Activated T-cell treated with anti-CD3 and anti-CD28 coated beads, Interleukin-2, amount 50 U/mL, for 24 hours (primary cell): ENCODE measurements around the gene TLE6.

Experiments used
- DNase-seq: peaks from one replicate; pipeline ENCODE4 v3.0.0-alpha.2; 2020
- H3K27ac Mint-ChIP-seq: 2 replicates; pipeline ENCODE4 v1.8.0; 2020; ENCODE audit warnings: mild to moderate bottlenecking, mixed read lengths
- H3K27me3 Mint-ChIP-seq: 2 replicates; pipeline ENCODE4 v1.8.0; 2020; ENCODE audit warnings: mixed read lengths
- H3K36me3 Mint-ChIP-seq: 2 replicates; pipeline ENCODE4 v1.8.0; 2020; ENCODE audit warnings: low read depth, mixed read lengths
- H3K4me1 Mint-ChIP-seq: 2 replicates; pipeline ENCODE4 v1.8.0; 2020; ENCODE audit warnings: low read depth, mixed read lengths
- H3K4me3 Mint-ChIP-seq: 2 replicates; pipeline ENCODE4 v1.8.0; 2020; ENCODE audit warnings: mild to moderate bottlenecking, moderate library complexity, mixed read lengths
- H3K9me3 Mint-ChIP-seq: 2 replicates; pipeline ENCODE4 v1.8.0; 2020; ENCODE audit warnings: mixed read lengths

The TLE6 gene

DNA sequence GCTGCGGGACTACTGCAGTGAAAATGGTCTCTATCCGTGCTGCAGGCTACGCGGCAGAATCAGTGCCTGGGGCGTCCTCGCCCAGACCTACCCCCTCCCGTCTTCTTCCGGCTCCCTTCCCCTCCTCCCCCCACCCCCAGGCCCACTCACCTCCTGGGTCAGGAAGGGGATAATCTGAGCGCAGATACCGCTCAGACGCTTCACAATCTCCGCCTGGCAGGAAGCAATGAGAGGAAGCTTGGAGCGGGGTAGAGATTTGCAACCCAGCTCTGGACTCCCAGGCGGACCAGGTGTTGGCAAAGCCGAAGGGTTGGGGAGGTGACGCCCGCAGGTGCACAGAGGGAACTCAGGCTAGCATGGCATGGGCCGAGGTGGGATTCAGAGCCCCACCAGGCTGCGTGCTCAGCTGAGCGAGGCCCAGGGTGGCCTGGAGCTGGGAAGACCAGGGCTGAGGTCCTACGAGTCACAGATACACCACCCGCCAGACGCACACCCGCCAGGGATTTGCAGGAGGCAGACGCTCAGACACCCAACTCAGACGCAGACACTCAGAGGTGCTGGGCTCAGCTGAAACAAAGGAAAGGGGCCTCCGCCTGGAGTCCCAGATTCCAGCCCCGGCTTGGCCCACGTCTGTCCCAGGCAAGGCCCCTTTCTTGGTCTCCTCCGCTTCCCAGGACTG is 47.6 kb downstream of the TLE6 start:
- H3K27me3 Mint-ChIP-seq: peaks cover 11% of the 10 kb centered on the region
- H3K9me3 Mint-ChIP-seq: no peaks in the 10 kb centered on the region
- H3K4me1 Mint-ChIP-seq: peaks cover 35% of the 10 kb centered on the region
- H3K36me3 Mint-ChIP-seq: no peaks in the 10 kb centered on the region
- H3K27ac Mint-ChIP-seq: peak overlapping the region; percentile 9
- DNase-seq: peak; percentile 42
- peak overlapping the region; percentile 35 for H3K4me3 Mint-ChIP-seq

DNA sequence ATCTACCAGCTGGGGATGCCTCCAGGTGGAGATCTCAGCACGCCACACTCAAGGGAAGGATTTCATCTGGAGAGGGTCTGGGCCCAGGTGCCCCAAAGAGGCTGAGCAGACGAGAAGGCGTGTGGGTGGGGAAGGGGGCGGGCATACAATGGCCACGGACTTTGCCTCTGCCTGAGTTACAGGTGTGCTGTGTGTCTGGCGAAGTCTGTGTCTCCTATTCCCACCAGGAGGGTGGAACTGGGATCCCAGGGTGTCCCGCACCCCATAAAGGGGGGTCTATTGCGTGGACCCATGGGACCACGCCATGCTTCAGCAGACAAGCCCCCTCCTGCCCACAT is 48.2 kb downstream of the TLE6 start:
- DNase-seq: no peak
- Mint-ChIP-seq H3K4me3 (no peak overlapping the region), H3K4me1 (peaks cover 35% of the 10 kb centered on the region), H3K27ac (no peak overlapping the region), H3K27me3 (peaks cover 16% of the 10 kb centered on the region), H3K36me3 (no peaks in the 10 kb centered on the region), H3K9me3 (no peaks in the 10 kb centered on the region)

DNA sequence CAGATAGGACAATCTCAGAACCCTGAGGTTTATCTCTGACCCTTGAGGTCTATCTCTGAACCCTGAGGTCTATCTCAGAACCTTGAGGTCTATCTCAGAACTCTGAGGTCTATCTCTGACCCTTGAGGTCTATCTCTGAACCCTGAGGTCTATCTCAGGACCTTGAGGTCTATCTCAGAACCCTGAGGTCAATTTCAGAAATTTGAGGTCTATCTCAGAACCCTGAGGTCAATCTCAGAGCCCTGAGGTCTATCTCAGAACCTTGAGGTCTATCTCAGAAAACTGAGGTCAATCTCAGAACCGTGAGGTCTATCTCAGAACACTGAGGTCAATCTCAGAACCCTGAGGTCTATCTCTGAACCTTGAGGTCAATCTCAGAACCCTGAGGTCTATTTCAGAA is 49.4 kb downstream of the TLE6 start:
- Mint-ChIP-seq H3K4me1 (peaks cover 35% of the 10 kb centered on the region), H3K36me3 (no peaks in the 10 kb centered on the region), H3K9me3 (no peaks in the 10 kb centered on the region), H3K4me3 (no peak overlapping the region), H3K27ac (no peak overlapping the region), H3K27me3 (peaks cover 16% of the 10 kb centered on the region)
- no peak for DNase-seq

DNA sequence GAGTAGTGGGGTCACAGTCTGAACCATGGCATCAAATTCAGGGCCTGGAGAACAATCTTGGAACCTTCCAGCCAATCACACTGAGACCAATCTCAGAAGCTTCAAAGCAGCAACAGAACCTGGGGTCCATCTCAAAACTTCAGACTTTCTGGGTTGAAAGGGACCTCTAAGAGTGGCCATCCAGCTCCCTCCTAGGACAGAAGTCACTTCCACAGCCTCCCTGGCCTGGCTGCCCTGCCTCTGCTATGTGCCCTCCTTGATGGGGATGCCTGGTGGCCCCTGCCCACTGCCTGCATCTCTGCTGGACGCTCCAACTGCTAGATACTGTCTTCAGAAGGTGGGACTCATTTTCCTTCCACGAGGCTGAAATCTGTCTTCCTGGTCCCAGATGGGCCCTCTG is 49.9 kb downstream of the TLE6 start:
- peak overlapping the region; percentile 30 for H3K4me3 Mint-ChIP-seq
- H3K4me1 Mint-ChIP-seq: peaks cover 35% of the 10 kb centered on the region
- no peaks in the 10 kb centered on the region for H3K9me3 Mint-ChIP-seq
- H3K27me3 Mint-ChIP-seq: peaks cover 16% of the 10 kb centered on the region
- H3K27ac Mint-ChIP-seq: no peak overlapping the region
- H3K36me3 Mint-ChIP-seq: no peaks in the 10 kb centered on the region
- DNase-seq: no peak

DNA sequence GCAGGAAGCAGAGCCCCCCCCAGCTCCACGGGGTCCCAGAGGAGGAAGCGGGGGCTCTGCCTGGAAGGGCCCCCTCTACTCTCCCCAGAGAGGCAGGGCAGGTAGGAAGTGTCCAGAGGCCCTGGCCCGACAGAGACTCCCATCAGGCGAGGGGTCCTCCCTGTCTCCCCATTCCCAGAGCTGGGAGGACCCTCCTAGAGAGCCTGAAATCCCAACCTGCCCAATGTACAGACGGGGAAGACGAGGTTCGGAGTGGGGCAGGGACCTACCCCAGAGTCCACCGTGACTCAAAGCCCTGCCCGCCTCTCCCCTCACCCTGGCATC is 50.6 kb downstream of the TLE6 start:
- H3K9me3 Mint-ChIP-seq: no peaks in the 10 kb centered on the region
- peaks cover 16% of the 10 kb centered on the region for H3K27me3 Mint-ChIP-seq
- H3K27ac Mint-ChIP-seq: no peak overlapping the region
- no peak for DNase-seq
- H3K4me3 Mint-ChIP-seq: peak overlapping the region; percentile 62
- peaks cover 31% of the 10 kb centered on the region for H3K4me1 Mint-ChIP-seq
- no peaks in the 10 kb centered on the region for H3K36me3 Mint-ChIP-seq

DNA sequence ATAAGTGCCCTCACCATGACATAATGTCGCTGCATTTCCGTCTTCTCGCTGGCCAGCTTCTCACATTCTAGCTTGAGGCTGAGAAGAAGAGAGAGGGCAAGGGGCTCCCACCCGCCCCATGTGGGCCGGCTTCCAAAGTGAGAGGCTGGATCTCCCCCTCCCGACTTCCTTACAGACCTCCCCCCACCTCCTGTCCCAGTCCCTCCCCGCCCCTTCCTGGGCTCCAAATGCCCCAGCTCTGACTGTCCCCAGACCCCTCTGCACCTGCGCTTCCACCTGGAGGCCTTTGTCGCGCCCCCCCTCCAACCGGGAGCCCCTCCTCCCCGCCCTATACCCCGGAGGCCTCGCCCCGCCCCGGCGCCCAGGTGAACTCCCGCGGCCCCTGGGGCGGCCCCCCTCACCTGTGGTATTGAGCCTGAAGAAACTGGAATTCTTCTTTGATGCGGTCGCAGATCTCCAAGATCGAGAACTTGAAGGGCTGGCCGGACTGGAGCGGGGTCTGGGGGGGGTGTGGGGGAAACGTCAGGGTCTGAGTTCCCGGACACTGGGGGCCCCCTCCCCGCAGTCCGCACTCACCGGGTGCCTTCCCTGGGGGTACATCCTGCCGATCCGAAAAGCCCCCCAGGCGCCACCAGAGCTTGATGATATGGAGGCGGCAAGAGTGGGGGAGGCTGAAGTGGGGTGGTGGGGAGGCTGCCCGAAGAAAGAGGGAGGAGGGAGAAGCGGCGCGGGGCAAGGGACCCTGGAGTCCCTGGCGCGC is 51.1 kb downstream of the TLE6 start:
- Mint-ChIP-seq H3K27me3 (peaks cover 16% of the 10 kb centered on the region), H3K36me3 (no peaks in the 10 kb centered on the region), H3K27ac (no peak overlapping the region), H3K9me3 (no peaks in the 10 kb centered on the region), H3K4me3 (peak overlapping the region; percentile 62), H3K4me1 (peaks cover 27% of the 10 kb centered on the region)
- peak; percentile 47 for DNase-seq

DNA sequence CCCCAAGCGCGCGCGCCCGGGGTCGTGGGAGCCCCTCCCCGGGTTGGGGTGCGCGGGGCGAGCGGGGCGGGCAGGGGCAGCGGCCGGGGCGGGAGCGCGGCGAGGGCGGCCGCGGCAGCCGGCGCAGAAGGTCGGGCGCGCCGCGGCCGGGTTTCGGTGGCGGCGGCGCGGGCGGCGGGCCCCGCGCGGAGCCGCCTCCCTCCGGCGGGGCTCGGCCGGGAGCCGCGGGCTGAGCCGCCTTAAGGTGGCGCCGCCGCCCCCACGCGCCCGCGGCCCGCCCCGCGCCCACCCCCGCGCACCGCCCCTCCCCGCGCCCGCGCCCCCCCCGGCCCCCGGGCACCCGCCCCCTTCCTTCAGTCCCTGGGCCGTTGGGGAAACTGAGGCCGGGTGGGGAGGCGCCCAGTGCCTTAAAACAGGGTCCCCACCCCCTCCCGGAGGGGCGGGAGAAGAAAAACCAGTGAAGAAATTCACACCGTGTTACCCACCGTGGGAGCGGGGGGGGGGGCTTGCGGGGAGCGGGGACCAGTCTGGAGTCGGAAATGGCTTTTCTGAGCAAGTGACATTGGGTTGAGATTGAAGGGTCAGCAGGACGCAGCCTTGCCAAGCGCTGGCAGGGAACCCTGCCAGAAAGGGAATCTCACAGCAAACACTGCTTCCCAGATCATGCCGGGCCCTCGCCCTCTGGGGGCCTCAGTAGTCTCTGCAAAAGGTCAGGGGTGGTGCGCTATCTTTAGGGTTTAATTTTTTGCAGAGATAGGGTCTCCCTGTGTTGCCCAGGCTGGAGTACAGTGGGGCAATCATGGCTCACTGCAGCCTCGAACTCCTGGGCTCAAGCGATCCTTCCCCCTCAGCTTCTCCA is 51.9 kb downstream of the TLE6 start, which contains the start of gene TLE2:
TSS of gene TLE2 (minus strand) at position 216 of the 859 bp plus-strand sequence. CDS start 376 bp downstream, outside the sequence.
- Mint-ChIP-seq H3K36me3 (no peaks in the 10 kb centered on the region), H3K27ac (peak within 1 kb of the TSS; percentile 72), H3K27me3 (peaks cover 16% of the 10 kb centered on the region), H3K9me3 (no peaks in the 10 kb centered on the region), H3K4me3 (peak within 1 kb of the TSS; percentile 62), H3K4me1 (peaks cover 23% of the 10 kb centered on the region)
- no peak for DNase-seq

DNA sequence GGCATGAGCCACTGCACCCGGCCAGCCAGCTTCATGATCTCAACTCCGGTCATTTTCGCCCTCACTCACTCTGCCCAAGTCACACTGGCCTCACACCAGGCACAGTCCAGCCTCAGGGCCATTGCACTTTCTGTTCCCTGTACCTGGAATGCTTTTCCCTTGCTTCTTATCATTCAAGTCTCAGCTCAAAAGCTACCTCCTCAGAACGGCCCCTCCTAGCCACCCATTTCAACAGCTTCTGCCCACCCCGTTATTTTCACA is 54.2 kb downstream of the TLE6 start:
- Mint-ChIP-seq H3K36me3 (peaks cover 2% of the 10 kb centered on the region), H3K9me3 (no peaks in the 10 kb centered on the region), H3K27ac (no peak overlapping the region), H3K4me1 (peaks cover 25% of the 10 kb centered on the region), H3K27me3 (peaks cover 12% of the 10 kb centered on the region), H3K4me3 (no peak overlapping the region)
- no peak for DNase-seq

DNA sequence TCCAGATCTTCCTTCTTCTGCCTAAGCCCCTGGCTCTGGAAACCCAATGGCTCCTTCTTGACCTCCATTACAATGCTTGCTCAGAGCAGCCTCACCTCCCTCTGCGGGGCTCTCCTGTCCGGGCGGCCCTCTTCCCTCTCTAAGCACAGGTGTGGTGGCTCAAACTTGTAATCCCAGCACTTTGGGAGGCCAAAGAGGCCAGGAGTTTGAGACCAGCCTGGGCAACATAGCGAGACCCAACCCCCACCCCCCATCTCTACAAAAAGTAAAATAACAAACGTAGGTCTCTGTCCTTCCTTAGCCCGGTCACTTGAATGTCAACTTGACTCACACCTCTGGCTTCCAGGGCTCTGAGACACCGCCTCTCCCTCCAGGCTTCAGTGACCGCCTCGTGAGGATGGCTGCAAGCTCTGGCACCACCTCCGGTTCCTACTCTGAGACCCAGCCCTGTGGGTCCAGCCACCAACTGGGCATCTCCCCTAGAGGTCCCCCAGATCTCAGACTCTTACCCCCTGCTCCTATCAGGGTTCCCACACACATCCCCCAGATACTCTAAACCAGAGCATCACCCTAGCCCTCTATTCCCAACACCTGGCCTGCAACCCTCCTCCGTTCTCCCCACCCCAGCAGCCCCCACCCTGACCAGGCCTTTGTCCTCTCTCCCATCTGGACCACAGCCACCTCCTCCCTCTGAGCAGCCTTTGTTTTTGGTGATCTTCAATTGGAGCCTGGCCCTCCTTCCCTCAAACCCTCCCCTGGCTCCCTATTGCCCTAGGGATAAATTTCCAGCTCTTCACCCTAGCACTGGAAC is 56.4 kb downstream of the TLE6 start:
- DNase-seq: no peak
- no peaks in the 10 kb centered on the region for H3K9me3 Mint-ChIP-seq
- peaks cover 26% of the 10 kb centered on the region for H3K4me1 Mint-ChIP-seq
- peaks cover 2% of the 10 kb centered on the region for H3K36me3 Mint-ChIP-seq
- H3K4me3 Mint-ChIP-seq: no peak overlapping the region
- no peak overlapping the region for H3K27ac Mint-ChIP-seq
- peaks cover 6% of the 10 kb centered on the region for H3K27me3 Mint-ChIP-seq

DNA sequence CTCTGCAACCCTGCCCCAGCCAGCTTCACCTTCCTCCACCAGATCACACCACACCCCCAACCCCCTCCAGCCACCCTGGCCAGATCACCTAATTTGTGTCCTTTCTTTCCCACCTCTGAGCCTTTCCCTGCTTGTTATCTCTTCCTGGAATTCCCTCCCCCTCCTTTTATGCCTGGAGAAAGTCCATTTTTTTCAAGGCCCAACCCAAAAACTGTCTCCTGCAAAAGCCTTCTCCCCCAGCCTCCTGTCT is 57.0 kb downstream of the TLE6 start:
- Mint-ChIP-seq H3K27ac (peak overlapping the region; percentile 98), H3K36me3 (peaks cover 2% of the 10 kb centered on the region), H3K9me3 (no peaks in the 10 kb centered on the region), H3K4me3 (no peak overlapping the region), H3K4me1 (peaks cover 26% of the 10 kb centered on the region), H3K27me3 (peaks cover 6% of the 10 kb centered on the region)
- DNase-seq: no peak

DNA sequence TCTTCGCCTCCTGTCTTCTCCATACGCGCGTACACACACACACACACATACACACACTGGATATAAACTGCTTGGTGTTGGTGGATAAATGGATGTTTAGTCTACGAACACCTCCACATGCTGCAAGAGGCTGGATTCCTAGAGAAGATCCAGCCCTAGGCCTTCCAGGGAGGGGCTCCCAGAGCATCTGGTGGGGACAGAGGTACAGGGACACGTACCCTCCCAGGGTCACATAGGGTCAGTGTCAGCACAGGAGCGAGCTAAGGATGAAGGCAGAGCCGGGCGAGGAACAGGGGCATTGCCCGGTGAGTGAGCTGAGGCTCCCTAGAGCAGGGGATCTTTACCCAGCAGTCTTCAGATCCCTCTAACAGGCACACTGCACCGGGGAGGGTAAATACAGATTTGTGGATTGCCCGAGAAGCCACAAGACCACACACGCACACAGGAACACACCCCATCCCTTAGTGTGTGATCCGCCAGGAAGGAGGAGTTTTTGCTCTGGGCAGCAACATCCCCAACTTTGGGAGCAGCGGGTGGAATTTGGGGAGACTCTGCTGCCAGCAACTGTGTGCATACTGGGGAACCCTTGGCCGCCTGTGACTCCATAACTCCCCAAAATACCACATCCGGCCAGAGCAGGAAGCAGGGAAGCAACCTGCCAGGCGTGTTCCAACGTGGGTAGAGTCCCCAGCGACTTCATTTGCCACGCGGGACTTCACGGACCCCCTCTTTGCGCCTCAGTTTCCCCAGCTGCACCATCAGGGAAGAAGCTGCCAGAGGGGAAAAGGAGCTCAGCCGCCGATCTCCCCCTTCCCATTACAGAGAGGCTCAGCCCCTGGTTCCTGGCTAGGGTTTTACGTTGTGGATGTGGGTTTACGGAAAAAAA is 57.5 kb downstream of the TLE6 start:
- Mint-ChIP-seq H3K4me3 (peak overlapping the region; percentile 86), H3K4me1 (peaks cover 29% of the 10 kb centered on the region), H3K27ac (peak overlapping the region; percentile 98), H3K9me3 (no peaks in the 10 kb centered on the region), H3K36me3 (peaks cover 2% of the 10 kb centered on the region), H3K27me3 (peaks cover 6% of the 10 kb centered on the region)
- DNase-seq: peak; percentile 69

DNA sequence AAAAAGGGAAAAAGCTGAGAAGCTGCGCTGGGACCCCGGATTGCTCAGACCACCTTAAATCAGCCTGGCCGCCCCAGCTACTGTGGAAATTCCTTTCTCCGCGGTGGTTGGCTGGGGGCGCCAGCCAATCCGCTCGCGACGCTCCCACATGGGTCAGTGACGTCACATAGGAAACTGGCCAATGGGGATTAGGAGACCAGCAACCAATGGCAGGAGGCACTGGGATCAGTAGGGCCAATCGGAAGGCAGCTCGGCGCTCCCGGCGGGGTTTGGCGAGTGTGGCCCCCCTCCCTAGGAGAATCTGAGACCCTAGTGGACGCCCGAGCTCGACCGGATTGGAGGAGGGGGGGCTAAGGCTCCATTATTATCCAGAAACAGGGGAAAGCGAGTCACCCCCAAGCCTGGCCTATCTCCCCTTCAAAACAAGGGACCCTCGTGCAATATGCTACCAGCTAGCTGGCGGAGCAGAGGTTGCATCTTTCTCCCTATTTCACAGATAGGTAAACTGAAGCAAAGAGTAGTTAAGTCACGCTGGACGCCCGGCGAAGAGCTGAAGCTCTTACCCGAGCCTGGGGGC is 58.3 kb downstream of the TLE6 start:
- peak overlapping the region; percentile 86 for H3K4me3 Mint-ChIP-seq
- DNase-seq: peak; percentile 91
- H3K27ac Mint-ChIP-seq: peak overlapping the region; percentile 98
- peaks cover 31% of the 10 kb centered on the region for H3K4me1 Mint-ChIP-seq
- H3K36me3 Mint-ChIP-seq: peaks cover 2% of the 10 kb centered on the region
- no peaks in the 10 kb centered on the region for H3K27me3 Mint-ChIP-seq
- no peaks in the 10 kb centered on the region for H3K9me3 Mint-ChIP-seq

DNA sequence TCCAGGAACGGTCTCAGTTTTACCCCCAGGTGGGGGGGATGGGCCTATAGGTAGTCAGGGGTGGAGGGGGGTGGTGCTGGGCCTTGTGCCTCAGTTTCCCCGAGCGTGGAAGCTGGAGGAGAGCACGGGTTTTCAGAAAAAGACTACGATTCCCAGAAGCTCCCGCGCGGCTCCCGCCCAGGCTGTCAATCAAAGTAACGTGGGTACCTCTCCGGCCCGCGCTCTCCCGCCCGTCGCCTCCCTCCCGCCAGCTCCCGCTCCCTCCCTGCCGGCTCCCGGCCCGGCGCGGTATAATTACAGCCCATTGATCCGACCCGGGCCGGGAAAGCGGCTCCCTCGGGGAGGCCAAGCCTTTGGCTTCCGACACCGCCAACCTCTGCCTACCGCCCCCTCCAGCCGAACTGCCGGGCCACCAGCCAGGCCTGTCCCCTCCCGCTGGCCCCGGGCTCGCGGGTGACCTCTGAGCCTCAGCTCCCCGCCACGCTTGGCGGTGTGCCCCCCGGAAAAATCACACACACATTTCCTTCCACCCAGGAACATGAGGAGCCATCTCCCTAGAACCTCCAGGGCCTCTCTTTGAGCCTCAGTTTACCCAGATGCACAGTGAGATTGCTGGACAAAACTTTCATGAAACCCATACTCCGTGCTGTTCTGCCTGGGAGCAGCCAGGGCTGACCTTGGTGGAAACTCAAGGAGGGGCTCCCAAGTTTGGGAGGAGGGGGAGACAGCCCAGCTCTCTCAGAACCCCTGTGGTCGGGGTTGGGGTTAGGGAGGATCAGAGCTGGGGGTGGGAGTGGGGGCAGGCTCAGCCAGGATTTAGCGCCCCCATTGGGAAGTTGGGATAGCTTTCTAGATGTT is 59.0 kb downstream of the TLE6 start:
- H3K4me3 Mint-ChIP-seq: peak overlapping the region; percentile 86
- H3K9me3 Mint-ChIP-seq: no peaks in the 10 kb centered on the region
- peaks cover 31% of the 10 kb centered on the region for H3K4me1 Mint-ChIP-seq
- DNase-seq: peak; percentile 89
- H3K36me3 Mint-ChIP-seq: peaks cover 2% of the 10 kb centered on the region
- peak overlapping the region; percentile 98 for H3K27ac Mint-ChIP-seq
- H3K27me3 Mint-ChIP-seq: no peaks in the 10 kb centered on the region
